ENCODE measurements around the gene DHRS7C.

The DHRS7C gene

GRCh38 chr17:9818760-9819159 is 27.4 kb upstream of the DHRS7C start:
- no peak for DNase-seq (ENCODE audit: low read depth)
- no peak for TF ChIP-seq CTCF (IDR thresholded peaks at IDR 0.05; ENCODE audit: control insufficient read depth, extremely low read depth, insufficient read depth)
- no peak overlapping the region for H3K4me3 ChIP-seq (ENCODE audit: low read depth, low read length)

GRCh38 chr17:9817086-9817485 is 25.7 kb upstream of the DHRS7C start:
- no peak overlapping the region for H3K4me3 ChIP-seq (ENCODE audit: low read depth, low read length)
- TF ChIP-seq CTCF (IDR thresholded peaks at IDR 0.05; ENCODE audit: control insufficient read depth, extremely low read depth, insufficient read depth): no peak
- peak; percentile 85 for DNase-seq (ENCODE audit: low read depth)

- no peak for DNase-seq (ENCODE audit: low read depth)
- TF ChIP-seq CTCF (IDR thresholded peaks at IDR 0.05; ENCODE audit: control insufficient read depth, extremely low read depth, insufficient read depth): no peak
- H3K4me3 ChIP-seq (ENCODE audit: low read depth, low read length): no peak overlapping the region
Observed at GRCh38 chr17:9816472-9816871, 25.1 kb upstream of the DHRS7C start.

GRCh38 chr17:9814337-9814945 is 23.0 kb upstream of the DHRS7C start:
- no peak for DNase-seq (ENCODE audit: low read depth)
- TF ChIP-seq CTCF (IDR thresholded peaks at IDR 0.05; ENCODE audit: control insufficient read depth, extremely low read depth, insufficient read depth): no peak

GRCh38 chr17:9813166-9813565 is 21.8 kb upstream of the DHRS7C start:
- no peak for DNase-seq (ENCODE audit: low read depth)
- no peak for TF ChIP-seq CTCF (IDR thresholded peaks at IDR 0.05; ENCODE audit: control insufficient read depth, extremely low read depth, insufficient read depth)
- H3K4me3 ChIP-seq (ENCODE audit: low read depth, low read length): no peak overlapping the region

More at GRCh38 chr17:9814337-9814945, 23.0 kb upstream of the DHRS7C start:
- no peak overlapping the region for H3K4me3 ChIP-seq (ENCODE audit: low read depth, low read length)

GRCh38 chr17:9811537-9811936 is 20.1 kb upstream of the DHRS7C start:
- TF ChIP-seq CTCF (IDR thresholded peaks at IDR 0.05; ENCODE audit: control insufficient read depth, extremely low read depth, insufficient read depth): no peak
- H3K4me3 ChIP-seq (ENCODE audit: low read depth, low read length): no peak overlapping the region
- no peak for DNase-seq (ENCODE audit: low read depth)

- no peak overlapping the region for H3K4me3 ChIP-seq (ENCODE audit: low read depth, low read length)
- TF ChIP-seq CTCF (IDR thresholded peaks at IDR 0.05; ENCODE audit: control insufficient read depth, extremely low read depth, insufficient read depth): no peak
- DNase-seq (ENCODE audit: low read depth): no peak
Observed at GRCh38 chr17:9811086-9811485, 19.7 kb upstream of the DHRS7C start.

All from LNCaP clone FGC (cell line).